Measurements from ENCODE around the gene NAB1.

The NAB1 gene

GRCh38 chr2:190682168-190682567 is 33.3 kb downstream of the NAB1 start:
- Histone ChIP-seq H3K27me3 (ENCODE audit: low read length) (no peaks in the 10 kb centered on the region), H3K36me3 (ENCODE audit: low read length) (peaks cover 20% of the 10 kb centered on the region), H3K27ac (ENCODE audit: low read depth, low read length) (no peak overlapping the region), H3K9ac (ENCODE audit: low read length) (no peak overlapping the region), H2AFZ (ENCODE audit: low read depth, low read length, severe bottlenecking) (no peak overlapping the region), H3K4me2 (ENCODE audit: low read depth, low read length, poor library complexity, severe bottlenecking) (no peak overlapping the region), H3K79me2 (ENCODE audit: insufficient read depth, low read length) (no peaks in the 10 kb centered on the region), H3K4me3 (ENCODE audit: insufficient read depth, low read length, poor library complexity, severe bottlenecking) (no peak overlapping the region), H3K9me3 (ENCODE audit: insufficient read depth, low read length) (no peaks in the 10 kb centered on the region), H4K20me1 (ENCODE audit: low read depth, low read length) (no peaks in the 10 kb centered on the region), H3F3A (ENCODE audit: insufficient read depth) (no peaks in the 10 kb centered on the region), H3K9me2 (replicated peaks; ENCODE audit: insufficient read depth, low read length) (no peaks in the 10 kb centered on the region)
- TF ChIP-seq EZH2phosphoT487 (conservative IDR thresholded peaks at IDR 0.05; ENCODE audit: low read length) (no peak), CTCF (IDR thresholded peaks at IDR 0.05; ENCODE audit: insufficient read depth, low read length, poor library complexity, severe bottlenecking) (no peak)

- Histone ChIP-seq H3K9me2 (replicated peaks; ENCODE audit: insufficient read depth, low read length) (no peaks in the 10 kb centered on the region), H3K79me2 (ENCODE audit: insufficient read depth, low read length) (no peaks in the 10 kb centered on the region), H4K20me1 (ENCODE audit: low read depth, low read length) (no peaks in the 10 kb centered on the region), H3K4me2 (ENCODE audit: low read depth, low read length, poor library complexity, severe bottlenecking) (no peak overlapping the region), H3F3A (ENCODE audit: insufficient read depth) (0 out of 2 replicates have a peak, but pooled peaks cover 2% of the 10 kb centered on the region), H3K9me3 (ENCODE audit: insufficient read depth, low read length) (no peaks in the 10 kb centered on the region), H2AFZ (ENCODE audit: low read depth, low read length, severe bottlenecking) (no peak overlapping the region), H3K27ac (ENCODE audit: low read depth, low read length) (no peak overlapping the region), H3K36me3 (ENCODE audit: low read length) (peaks cover 26% of the 10 kb centered on the region), H3K4me3 (ENCODE audit: insufficient read depth, low read length, poor library complexity, severe bottlenecking) (no peak overlapping the region), H3K27me3 (ENCODE audit: low read length) (no peaks in the 10 kb centered on the region), H3K9ac (ENCODE audit: low read length) (no peak overlapping the region)
- TF ChIP-seq CTCF (IDR thresholded peaks at IDR 0.05; ENCODE audit: insufficient read depth, low read length, poor library complexity, severe bottlenecking) (no peak), EZH2phosphoT487 (conservative IDR thresholded peaks at IDR 0.05; ENCODE audit: low read length) (no peak)
Observed at GRCh38 chr2:190683802-190684201, 34.9 kb downstream of the NAB1 start.

- H3K27me3 ChIP-seq (ENCODE audit: low read length): no peaks in the 10 kb centered on the region
- no peak overlapping the region for H3K27ac ChIP-seq (ENCODE audit: low read depth, low read length)
- TF ChIP-seq EZH2phosphoT487 (conservative IDR thresholded peaks at IDR 0.05; ENCODE audit: low read length): no peak
- no peak for TF ChIP-seq CTCF (IDR thresholded peaks at IDR 0.05; ENCODE audit: insufficient read depth, low read length, poor library complexity, severe bottlenecking)
- H3K4me2 ChIP-seq (ENCODE audit: low read depth, low read length, poor library complexity, severe bottlenecking): no peak overlapping the region
- 0 out of 2 replicates have a peak, but pooled peaks cover 2% of the 10 kb centered on the region for H3F3A ChIP-seq (ENCODE audit: insufficient read depth)
- H3K36me3 ChIP-seq (ENCODE audit: low read length): peaks cover 26% of the 10 kb centered on the region
- no peaks in the 10 kb centered on the region for H3K9me3 ChIP-seq (ENCODE audit: insufficient read depth, low read length)
- no peaks in the 10 kb centered on the region for H4K20me1 ChIP-seq (ENCODE audit: low read depth, low read length)
- no peak overlapping the region for H2AFZ ChIP-seq (ENCODE audit: low read depth, low read length, severe bottlenecking)
- H3K4me3 ChIP-seq (ENCODE audit: insufficient read depth, low read length, poor library complexity, severe bottlenecking): no peak overlapping the region
- no peaks in the 10 kb centered on the region for H3K79me2 ChIP-seq (ENCODE audit: insufficient read depth, low read length)
- H3K9me2 ChIP-seq (replicated peaks; ENCODE audit: insufficient read depth, low read length): no peaks in the 10 kb centered on the region
- no peak overlapping the region for H3K9ac ChIP-seq (ENCODE audit: low read length)
Observed at GRCh38 chr2:190684931-190685330, 36.0 kb downstream of the NAB1 start.
